Spinal cord (tissue), 10 donors: ENCODE data around the gene ST8SIA2. TPM values are rescaled to one million over a fixed set of nuclear protein-coding genes. Genes with fewer than 3 reads are reported as not detected.

ENCODE experiments used
- DNase-seq, 6 donors: peaks; one replicate each; pipeline versions ENCODE4 v3.0.0 to v3.0.0-alpha.2; 2013 to 2015; ENCODE audit warnings: low spot score in 6 of 6, low read depth in 4 of 6
- H3K27ac ChIP-seq: one replicate; pipeline ENCODE4 v1.5.1; 2013; ENCODE audit warnings: low read depth, low read length, control low read depth
- H3K27me3 ChIP-seq: one replicate; pipeline ENCODE4 v1.6.1; 2013; ENCODE audit warnings: low read length; ENCODE audit not compliant: control insufficient read depth, insufficient read depth
- H3K36me3 ChIP-seq: one replicate; pipeline ENCODE4 v1.6.1; 2013; ENCODE audit warnings: low read length; ENCODE audit not compliant: control insufficient read depth, insufficient read depth
- H3K4me1 ChIP-seq: one replicate; pipeline ENCODE4 v1.6.1; 2013; ENCODE audit warnings: low read length; ENCODE audit not compliant: control insufficient read depth, insufficient read depth
- H3K4me3 ChIP-seq: one replicate; pipeline ENCODE4 v1.5.1; 2013; ENCODE audit warnings: low read depth, low read length, control low read depth
- H3K9me3 ChIP-seq: one replicate; pipeline ENCODE4 v1.6.1; 2013; ENCODE audit warnings: low read length; ENCODE audit not compliant: control insufficient read depth, insufficient read depth
- WGBS: methylation state at CpG from one replicate; pipeline ENCODE4 v1.1.5; 2013; ENCODE audit warnings: missing lambda C conversion rate; ENCODE audit not compliant: insufficient coverage; 5-methylcytosine and 5-hydroxymethylcytosine counted together
- polyA plus RNA-seq, 2 donors: library from polyadenylated mRNA; unstranded; fragments of 120-200 nt; gene quantifications; one replicate each; pipeline ENCODE4 v1.2.1, GENCODE V29; 2013; ENCODE audit not compliant: insufficient read length in 2 of 2
- total RNA-seq, 2 donors: library from RNA; depleted of rRNA in 1 of 2; stranded (reverse); fragments of 120-200 nt in 1 of 2; fragments of >200 nt in 1 of 2; gene quantifications; one replicate each; pipeline versions ENCODE4 v1.2.3 to v1.2.4, GENCODE V29; 2013 to 2014
- donor health status: healthy.

The ST8SIA2 gene
- total and polyA plus RNA-seq, 4 donors, result 8.5 to 26.7 (median 16.5) TPM

GRCh38 chr15:92499731-92500530 is 106.2 kb downstream of the ST8SIA2 start:
- Histone ChIP-seq H3K36me3 (no peaks in the 10 kb centered on the region), H3K4me3 (no peak overlapping the region), H3K4me1 (peaks cover 21% of the 10 kb centered on the region), H3K9me3 (no peaks in the 10 kb centered on the region), H3K27me3 (peaks cover 11% of the 10 kb centered on the region), H3K27ac (no peak overlapping the region)
- DNase-seq, result peak in 2 of 6 donors; percentile 45 to 88
- WGBS, result 50% methylated on average over 4 of the region's 13 CpGs

GRCh38 chr15:92502336-92502735 is 108.7 kb downstream of the ST8SIA2 start:
- Histone ChIP-seq H3K4me1 (peaks cover 8% of the 10 kb centered on the region), H3K27me3 (peaks cover 4% of the 10 kb centered on the region), H3K9me3 (no peaks in the 10 kb centered on the region), H3K27ac (no peak overlapping the region), H3K4me3 (no peak overlapping the region), H3K36me3 (no peaks in the 10 kb centered on the region)
- DNase-seq, result no peak
- no CpG with 5 or more reads among the region's 7 CpGs for WGBS

GRCh38 chr15:92502930-92503857 is 109.5 kb downstream of the ST8SIA2 start:
- no CpG with 5 or more reads among the region's 5 CpGs for WGBS
- Histone ChIP-seq H3K9me3 (no peaks in the 10 kb centered on the region), H3K4me3 (no peak overlapping the region), H3K27ac (no peak overlapping the region), H3K27me3 (peaks cover 4% of the 10 kb centered on the region), H3K36me3 (no peaks in the 10 kb centered on the region), H3K4me1 (peaks cover 8% of the 10 kb centered on the region)
- DNase-seq, result peak in 1 of 6 donors; percentile 66

DNA sequence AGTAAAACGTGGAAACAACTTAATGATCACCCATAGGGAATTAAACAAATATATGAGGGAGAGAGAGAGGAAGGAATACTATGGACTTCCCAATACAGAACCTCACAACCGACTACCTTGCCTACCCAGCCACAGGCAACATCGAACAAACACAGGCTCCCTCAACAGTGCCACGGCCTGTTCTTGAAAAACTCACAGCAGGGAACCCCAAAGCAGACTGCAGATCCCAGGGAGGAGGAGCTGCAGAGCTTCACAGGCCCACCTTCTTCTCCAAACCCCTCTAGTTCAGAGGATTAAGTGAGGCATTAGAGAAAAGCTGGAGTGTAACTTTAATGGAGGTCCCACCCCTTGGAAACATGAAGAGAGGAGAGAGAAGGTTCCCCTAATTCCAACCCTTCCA is 110.2 kb downstream of the ST8SIA2 start:
- Histone ChIP-seq H3K27ac (no peak overlapping the region), H3K27me3 (peaks cover 4% of the 10 kb centered on the region), H3K4me1 (peaks cover 8% of the 10 kb centered on the region), H3K36me3 (no peaks in the 10 kb centered on the region), H3K4me3 (no peak overlapping the region), H3K9me3 (no peaks in the 10 kb centered on the region)
- peak in 2 of 6 donors; percentile 0 to 15 for DNase-seq
- WGBS, result no CpG with 5 or more reads among the region's 4 CpGs

DNA sequence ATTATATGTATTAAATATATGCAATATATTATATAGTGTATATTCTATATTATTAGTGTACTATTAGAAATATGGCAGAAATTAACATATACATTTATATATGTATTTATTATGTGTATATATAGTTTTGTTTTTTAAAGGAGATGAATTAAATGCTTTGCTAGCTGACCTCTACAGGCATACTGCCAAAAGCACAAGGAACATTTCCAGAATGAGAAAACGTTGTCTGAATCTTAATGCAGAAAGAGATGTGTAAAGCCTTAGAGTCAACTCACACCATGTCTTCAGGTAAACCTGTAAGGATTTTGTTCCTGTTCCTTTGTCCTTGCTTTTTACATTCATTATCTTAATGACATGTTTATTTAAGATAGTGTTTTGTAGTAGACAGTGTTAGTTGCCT is 111.9 kb downstream of the ST8SIA2 start:
- Histone ChIP-seq H3K9me3 (no peaks in the 10 kb centered on the region), H3K36me3 (no peaks in the 10 kb centered on the region), H3K27me3 (peaks cover 4% of the 10 kb centered on the region), H3K4me3 (no peak overlapping the region), H3K4me1 (no peaks in the 10 kb centered on the region), H3K27ac (no peak overlapping the region)
- WGBS, result 20% methylated on average over 1 of the region's 1 CpG
- DNase-seq, result peak in 3 of 6 donors; percentile 62 to 81 (median 75)

GRCh38 chr15:92506506-92506905 is 112.8 kb downstream of the ST8SIA2 start:
- H3K27me3 ChIP-seq, result peaks cover 4% of the 10 kb centered on the region
- H3K27ac ChIP-seq, result no peak overlapping the region
- H3K36me3 ChIP-seq, result no peaks in the 10 kb centered on the region
- 100% methylated on average over 1 of the region's 4 CpGs for WGBS
- H3K4me3 ChIP-seq, result no peak overlapping the region
- H3K4me1 ChIP-seq, result no peaks in the 10 kb centered on the region
- no peak for DNase-seq
- H3K9me3 ChIP-seq, result no peaks in the 10 kb centered on the region

DNA sequence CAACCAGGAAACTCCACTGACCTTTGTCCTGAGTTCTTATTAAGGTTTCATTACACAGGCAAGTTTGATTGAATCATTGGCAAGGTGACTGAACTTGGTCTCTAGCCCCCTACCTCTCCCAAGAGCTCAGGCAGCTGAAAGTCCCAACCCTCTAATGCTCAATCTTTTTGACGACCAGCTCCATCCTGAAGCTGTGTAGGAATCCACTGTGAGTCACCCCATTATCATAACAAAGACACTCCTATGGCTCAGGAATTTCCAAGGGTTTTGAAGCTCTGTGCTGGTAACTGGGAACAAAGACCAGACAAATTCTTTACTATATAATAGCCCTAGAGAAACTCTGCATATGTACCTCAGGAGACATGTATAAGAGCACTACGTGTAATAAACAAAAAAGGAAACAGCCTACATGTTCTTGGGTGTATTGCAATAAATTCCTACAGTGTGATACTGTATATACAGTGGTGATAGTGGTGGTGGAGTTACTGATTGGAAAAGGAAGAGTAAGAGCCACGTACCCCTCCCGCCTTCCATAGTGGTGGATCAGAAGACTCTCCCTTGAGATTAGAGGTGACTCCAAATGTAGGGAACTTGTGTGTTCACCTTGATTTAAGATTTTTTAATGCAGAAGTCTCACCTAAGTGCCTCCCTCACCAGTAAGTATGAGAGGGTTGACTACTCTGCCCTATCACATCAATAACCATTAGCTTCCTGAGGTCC is 116.6 kb downstream of the ST8SIA2 start:
- 77% methylated on average over 3 of the region's 4 CpGs for whole genome bisulfite sequencing
- H3K36me3 ChIP-seq, result no peaks in the 10 kb centered on the region
- H3K4me1 ChIP-seq, result no peaks in the 10 kb centered on the region
- H3K4me3 ChIP-seq, result no peak overlapping the region
- H3K27ac ChIP-seq, result no peak overlapping the region
- DNase-seq, result no peak
- H3K27me3 ChIP-seq, result no peaks in the 10 kb centered on the region
- no peaks in the 10 kb centered on the region for H3K9me3 ChIP-seq
